H1 (cell line): ENCODE measurements around the gene COMT.

Source experiments
- EZH2 ChIP-seq: fragments of 200-600 bp; sonication (generic); IDR thresholded peaks from 2 replicates; pipeline ENCODE4 v1.7.1; 2012; ENCODE audit warnings: low read depth, mild to moderate bottlenecking, moderate library complexity, low read length, inconsistent platforms; ENCODE audit not compliant: severe bottlenecking
- JUN ChIP-seq: IDR thresholded peaks from 2 replicates; pipeline ENCODE4 v1.6.1; 2011; ENCODE audit warnings: low read depth, mild to moderate bottlenecking, improper control_type of control experiment, low read length
- JUND ChIP-seq: IDR thresholded peaks from 2 replicates; pipeline ENCODE4 v1.6.1; 2011; ENCODE audit warnings: mild to moderate bottlenecking, improper control_type of control experiment, low read length
- POLR2A ChIP-seq, 2 experiments: IDR thresholded peaks; 1 replicate in 1 of 2; 2 replicates in 1 of 2; pipeline ENCODE4 v1.6.1; 2011; ENCODE audit warnings: low read depth in 2 of 2, low read length in 2 of 2, mild to moderate bottlenecking in 2 of 2; ENCODE audit errors: control extremely low read depth in 1 of 2
- RAD21 ChIP-seq, 2 experiments: IDR thresholded peaks in 1 of 2; conservative IDR thresholded peaks in 1 of 2; 2 replicates each; pipeline ENCODE4 v1.6.1; 2011; ENCODE audit warnings: low read depth in 2 of 2, low read length in 2 of 2, improper control_type of control experiment in 1 of 2, inconsistent platforms in 1 of 2, mild to moderate bottlenecking in 1 of 2, moderate library complexity in 1 of 2
- TAF1 ChIP-seq: IDR thresholded peaks from 2 replicates; pipeline ENCODE4 v1.6.1; 2011; ENCODE audit warnings: mild to moderate bottlenecking, low read depth, low read length
- TF ChIP-seq, protein P1 (sequence below), 3 experiments: IDR thresholded peaks; 1 replicate in 2 of 3; 2 replicates in 1 of 3; pipeline versions ENCODE4 v1.5.1 to v1.6.1; 2011; ENCODE audit warnings: low read length in 3 of 3, mild to moderate bottlenecking in 3 of 3, inconsistent platforms in 2 of 3, low read depth in 1 of 3, moderate library complexity in 1 of 3; ENCODE audit not compliant: insufficient read depth in 1 of 3; ENCODE audit errors: control extremely low read depth in 1 of 3

DNA sequence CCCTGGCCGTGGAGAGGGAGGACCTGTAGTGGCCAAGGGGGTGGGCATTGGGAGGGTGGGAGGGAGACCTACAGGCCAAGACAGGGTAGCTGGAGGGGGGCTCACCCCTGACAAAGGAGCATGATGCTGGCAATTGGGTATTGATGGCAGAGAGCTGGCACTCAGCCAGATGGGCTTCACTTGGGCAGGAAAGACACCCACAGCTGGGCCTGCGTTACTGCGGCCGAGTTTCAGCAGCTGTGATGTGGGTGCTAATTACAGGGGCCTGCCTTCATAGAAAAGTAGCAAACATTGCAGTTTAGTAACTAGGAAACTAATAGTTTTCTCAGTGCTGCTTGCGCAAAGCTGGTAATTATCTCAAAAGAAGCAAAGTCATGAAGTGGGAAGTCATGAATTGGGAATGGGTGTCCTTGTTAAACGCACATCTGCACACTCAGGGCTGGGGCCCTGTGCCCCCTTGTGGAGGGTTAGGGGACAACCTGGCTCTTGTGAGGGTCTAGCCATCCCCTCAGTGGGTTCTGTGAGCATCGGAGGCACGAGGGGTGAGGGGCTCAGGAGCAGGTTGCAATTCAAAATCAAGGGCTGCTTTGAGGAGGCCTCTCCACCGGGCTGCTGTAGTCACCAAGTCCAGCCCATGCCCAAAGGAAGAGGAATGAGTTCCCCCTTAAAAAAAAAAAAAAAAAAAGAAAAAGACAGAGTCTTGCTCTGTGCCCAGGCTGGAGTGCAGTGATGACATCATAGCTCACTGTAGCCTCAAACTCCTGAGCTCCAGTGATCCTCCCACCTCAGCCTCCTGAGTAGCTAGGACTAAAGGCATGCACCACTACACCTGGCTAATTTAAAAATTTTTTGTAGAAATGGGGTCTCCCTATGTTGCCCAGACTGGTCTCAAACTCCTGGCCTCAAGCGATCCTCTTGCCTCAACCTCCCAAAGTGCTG, 24.5 kb downstream of the COMT start:
- TF ChIP-seq, protein P1, sequence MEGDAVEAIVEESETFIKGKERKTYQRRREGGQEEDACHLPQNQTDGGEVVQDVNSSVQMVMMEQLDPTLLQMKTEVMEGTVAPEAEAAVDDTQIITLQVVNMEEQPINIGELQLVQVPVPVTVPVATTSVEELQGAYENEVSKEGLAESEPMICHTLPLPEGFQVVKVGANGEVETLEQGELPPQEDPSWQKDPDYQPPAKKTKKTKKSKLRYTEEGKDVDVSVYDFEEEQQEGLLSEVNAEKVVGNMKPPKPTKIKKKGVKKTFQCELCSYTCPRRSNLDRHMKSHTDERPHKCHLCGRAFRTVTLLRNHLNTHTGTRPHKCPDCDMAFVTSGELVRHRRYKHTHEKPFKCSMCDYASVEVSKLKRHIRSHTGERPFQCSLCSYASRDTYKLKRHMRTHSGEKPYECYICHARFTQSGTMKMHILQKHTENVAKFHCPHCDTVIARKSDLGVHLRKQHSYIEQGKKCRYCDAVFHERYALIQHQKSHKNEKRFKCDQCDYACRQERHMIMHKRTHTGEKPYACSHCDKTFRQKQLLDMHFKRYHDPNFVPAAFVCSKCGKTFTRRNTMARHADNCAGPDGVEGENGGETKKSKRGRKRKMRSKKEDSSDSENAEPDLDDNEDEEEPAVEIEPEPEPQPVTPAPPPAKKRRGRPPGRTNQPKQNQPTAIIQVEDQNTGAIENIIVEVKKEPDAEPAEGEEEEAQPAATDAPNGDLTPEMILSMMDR (IDR thresholded peaks at IDR 0.05; ENCODE audit: control extremely low read depth in 1 of 3, insufficient read depth in 1 of 3, low read depth in 1 of 3, low read length in 3 of 3), result peak; percentile 74 to 84 (median 82)
- no peak for TF ChIP-seq POLR2A (IDR thresholded peaks at IDR 0.05; ENCODE audit: control extremely low read depth in 1 of 2, low read depth in 2 of 2, low read length in 2 of 2)
- no peak for TF ChIP-seq JUND
- TF ChIP-seq RAD21 (IDR thresholded peaks at IDR 0.05 in 1 of 2, conservative IDR thresholded peaks at IDR 0.05 in 1 of 2; ENCODE audit: low read depth in 2 of 2, low read length in 2 of 2), result peak; percentile 36 to 49; a peak in 2 of 4 replicates
- no peak for TF ChIP-seq JUN
- no peak for TF ChIP-seq TAF1
- no peak for TF ChIP-seq EZH2
